Muscle of arm (tissue), 12 donors: Measurements from ENCODE around the gene KDM3B. TPM values are rescaled to one million over a fixed set of nuclear protein-coding genes. Genes with fewer than 3 reads are reported as not detected.
"Not testable (repeated sequence)": the region's sequence is repeated elsewhere in the genome, so short reads cannot be mapped to it uniquely, and the experiment has no call there.

Source experiments
- DNase-seq: peaks from one replicate; pipeline ENCODE4 v3.0.0-alpha.2; 2013
- polyA plus RNA-seq, 12 donors: library from polyadenylated mRNA; unstranded; fragments of 120-200 nt; gene quantifications; one replicate each; pipeline ENCODE4 v1.2.1, GENCODE V29; 2013; ENCODE audit not compliant: insufficient read length in 12 of 12

The KDM3B gene
- polyA plus RNA-seq, 12 donors = 41.3 to 74.2 (median 64.8) TPM; not detected in 1

GRCh38 chr5:138466125-138466899 lies 113.8 kb downstream of the KDM3B start:
- no peak for DNase-seq

- no peak for DNase-seq
Measured at GRCh38 chr5:138466900-138467710, 114.6 kb downstream of the KDM3B start.

GRCh38 chr5:138467711-138468132 lies 115.2 kb downstream of the KDM3B start:
- DNase-seq = no peak

GRCh38 chr5:138468133-138468965 lies 115.9 kb downstream of the KDM3B start:
- DNase-seq = no peak

GRCh38 chr5:138468966-138469539 lies 116.6 kb downstream of the KDM3B start:
- no peak for DNase-seq

- DNase-seq = peak; percentile 85
Measured at GRCh38 chr5:138469540-138470321, 117.2 kb downstream of the KDM3B start.

GRCh38 chr5:138470322-138471051 lies 118.0 kb downstream of the KDM3B start:
- DNase-seq = no peak

- DNase-seq = no peak
Measured at GRCh38 chr5:138471052-138471361, 118.5 kb downstream of the KDM3B start.

- DNase-seq = no peak
Measured at GRCh38 chr5:138472353-138472752, 119.9 kb downstream of the KDM3B start.

- not testable (repeated sequence) for DNase-seq
Measured at GRCh38 chr5:138473151-138473550, 120.7 kb downstream of the KDM3B start.

- DNase-seq = no peak
Measured at GRCh38 chr5:138476918-138477317, 124.4 kb downstream of the KDM3B start.

GRCh38 chr5:138482638-138483037 lies 130.2 kb downstream of the KDM3B start:
- DNase-seq = no peak

Other genes with a start within 250 kb of the KDM3B start
- 1 to 10 TPM in 5 of 12 donors, under 1 TPM in 5, not detected in 2; 0.72 to 1.6 (median 1.1) TPM for gene NME5, start 213.3 kb upstream of the KDM3B start, polyA plus RNA-seq
- gene BRD8, start 174.1 kb upstream of the KDM3B start, polyA plus RNA-seq = 10 to 100 TPM in 11 of 12 donors, not detected in 1; 43.5 to 86.9 (median 57.1) TPM
- gene KIF20A, start 173.6 kb upstream of the KDM3B start, polyA plus RNA-seq = 10 to 100 TPM in 11 of 12 donors, not detected in 1; 14.0 to 39.4 (median 23.2) TPM
- gene CDC23, start 139.4 kb upstream of the KDM3B start, polyA plus RNA-seq = 10 to 100 TPM in 11 of 12 donors, not detected in 1; 23.0 to 47.7 (median 39.7) TPM
- gene GFRA3, start 78.1 kb upstream of the KDM3B start, polyA plus RNA-seq = 10 to 100 TPM in 2 of 12 donors, 1 to 10 TPM in 8, not detected in 2; 2.7 to 16.3 (median 5.1) TPM
- 10 to 100 TPM in 1 of 12 donors, 1 to 10 TPM in 10, not detected in 1; 1.9 to 13.0 (median 4.2) TPM for gene CDC25C, start 20.9 kb upstream of the KDM3B start, polyA plus RNA-seq
- 10 to 100 TPM in 11 of 12 donors, not detected in 1; 32.5 to 56.7 (median 40.6) TPM for gene FAM53C, start 14.4 kb upstream of the KDM3B start, polyA plus RNA-seq
- gene REEP2, start 86.4 kb downstream of the KDM3B start, polyA plus RNA-seq = 10 to 100 TPM in 11 of 12 donors, not detected in 1; 10.6 to 35.2 (median 15.8) TPM
- 1,000 to 10,000 TPM in 1 of 12 donors, 100 to 1,000 TPM in 11; 107 to 2,227 (median 335) TPM for gene EGR1, start 112.8 kb downstream of the KDM3B start, polyA plus RNA-seq
- gene ETF1, start 190.6 kb downstream of the KDM3B start, polyA plus RNA-seq = 10 to 100 TPM in 11 of 12 donors, not detected in 1; 33.8 to 57.1 (median 52.4) TPM
- gene HSPA9, start 222.7 kb downstream of the KDM3B start, polyA plus RNA-seq = 100 to 1,000 TPM in 11 of 12 donors, not detected in 1; 126 to 225 (median 161) TPM